Measurements from ENCODE around the gene DISC1. TPM values are rescaled to one million over a fixed set of nuclear protein-coding genes. Genes with fewer than 3 reads are reported as not detected.

DISC1 gene
- total RNA-seq, 2 donors from 2014 or later = 8.0 to 9.4 TPM

DNA sequence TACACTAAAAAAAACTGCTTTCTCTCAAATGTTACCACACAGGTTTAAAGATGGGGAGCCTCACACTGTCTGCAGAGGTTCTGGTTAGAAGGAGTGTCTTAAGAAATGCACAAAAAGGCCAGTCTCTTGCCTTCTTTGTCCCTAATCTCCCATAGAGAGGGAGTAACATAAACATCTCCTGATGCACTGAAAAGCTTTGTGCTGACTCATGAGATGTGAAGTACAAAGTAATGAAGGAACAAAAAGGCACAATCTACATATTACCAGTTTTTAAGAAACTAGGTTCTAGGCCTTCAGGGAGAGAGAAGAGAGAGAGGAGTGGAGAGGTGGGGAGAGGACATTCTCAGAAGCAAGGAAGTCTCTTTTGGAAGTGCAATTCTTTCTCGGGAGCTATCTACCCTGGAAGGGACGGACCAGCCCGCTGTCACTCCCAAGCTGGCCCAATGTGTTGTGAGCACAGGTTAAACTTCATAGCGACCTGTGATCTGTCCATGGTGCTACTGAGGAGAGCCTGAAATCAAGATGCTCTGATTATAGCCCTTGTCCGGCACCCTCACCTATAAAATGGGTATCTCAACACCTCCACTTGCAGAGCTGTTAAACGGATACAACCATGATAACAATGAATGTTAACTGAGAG is 458.1 kb downstream of the DISC1 start:
- Histone ChIP-seq H3K36me3 (ENCODE audit: control insufficient read depth, insufficient read depth, low read length) (no peaks in the 10 kb centered on the region), H3K4me3 (ENCODE audit: low read length) (no peak overlapping the region), H3K27me3 (ENCODE audit: control insufficient read depth, insufficient read depth, low read length, poor library complexity, severe bottlenecking) (peaks cover 7% of the 10 kb centered on the region), H3K4me1 (ENCODE audit: control insufficient read depth, insufficient read depth, low read length) (no peaks in the 10 kb centered on the region), H3K9me3 (ENCODE audit: control insufficient read depth, low read length) (no peaks in the 10 kb centered on the region), H3K27ac (ENCODE audit: low read depth, low read length) (no peak overlapping the region), H3K9ac (ENCODE audit: extremely low read depth, low read length, poor library complexity, severe bottlenecking) (no peak overlapping the region)
- Mint-ChIP-seq H3K27me3 (ENCODE audit: insufficient read depth) (peaks cover 12% of the 10 kb centered on the region), H3K36me3 (ENCODE audit: low read depth) (no peaks in the 10 kb centered on the region), H3K4me3 (no peak overlapping the region), H3K9me3 (peaks cover 9% of the 10 kb centered on the region), H3K27ac (no peak overlapping the region), H3K4me1 (no peaks in the 10 kb centered on the region)
- DNase-seq = peak; percentile 92
- no peak for TF ChIP-seq CTCF (conservative IDR thresholded peaks at IDR 0.05)
- WGBS, 2 experiments (ENCODE audit: insufficient coverage in 1 of 2, insufficient read length in 1 of 2) = 50 to 62% methylated on average over 3 to 6 of the region's 6 CpGs

- WGBS, 2 experiments (ENCODE audit: insufficient coverage in 1 of 2, insufficient read length in 1 of 2) = 96 to 100% methylated on average over 1 to 3 of the region's 3 CpGs
- Histone ChIP-seq H3K36me3 (ENCODE audit: control insufficient read depth, insufficient read depth, low read length) (no peaks in the 10 kb centered on the region), H3K4me1 (ENCODE audit: control insufficient read depth, insufficient read depth, low read length) (no peaks in the 10 kb centered on the region), H3K9me3 (ENCODE audit: control insufficient read depth, low read length) (no peaks in the 10 kb centered on the region), H3K9ac (ENCODE audit: extremely low read depth, low read length, poor library complexity, severe bottlenecking) (no peak overlapping the region), H3K4me3 (ENCODE audit: low read length) (no peak overlapping the region), H3K27me3 (ENCODE audit: control insufficient read depth, insufficient read depth, low read length, poor library complexity, severe bottlenecking) (peaks cover 7% of the 10 kb centered on the region), H3K27ac (ENCODE audit: low read depth, low read length) (no peak overlapping the region)
- H3K27me3 Mint-ChIP-seq (ENCODE audit: insufficient read depth) = peaks cover 5% of the 10 kb centered on the region
- TF ChIP-seq CTCF (conservative IDR thresholded peaks at IDR 0.05) = no peak
- H3K4me3 Mint-ChIP-seq = no peak overlapping the region
- DNase-seq = no peak
- H3K27ac Mint-ChIP-seq = no peak overlapping the region
- H3K4me1 Mint-ChIP-seq = no peaks in the 10 kb centered on the region
- H3K9me3 Mint-ChIP-seq = no peaks in the 10 kb centered on the region
- no peaks in the 10 kb centered on the region for H3K36me3 Mint-ChIP-seq (ENCODE audit: low read depth)
These were observed 464.2 kb downstream of the DISC1 start for GRCh38 chr1:232090816-232091215.

Other genes with a start within 250 kb of the DISC1 start
- gene EGLN1, start 204.5 kb upstream of the DISC1 start, total RNA-seq = 10 to 100 TPM; 12.2 to 17.4 TPM
- gene TSNAX, start 98.1 kb upstream of the DISC1 start, total RNA-seq = 10 to 100 TPM; 38.3 to 45.6 TPM